Heart right ventricle (tissue), 16 donors: Measurements from ENCODE around the gene FAM72D. TPM values are rescaled to one million over a fixed set of nuclear protein-coding genes. Genes with fewer than 3 reads are reported as not detected.
A peak's percentile ranks its signal among the peaks of the same experiment; 100 is the strongest.
"Not testable (repeated sequence)": the region's sequence is repeated elsewhere in the genome, so short reads cannot be mapped to it uniquely, and the experiment has no call there.

Experiments
- ATAC-seq, 8 donors: fragments of 200-7000 bp; cut with Tn5 transposase; one replicate each; pipeline ENCODE4 v1.9.1; 2020; ENCODE audit warnings: mild to moderate bottlenecking in 8 of 8, moderate library complexity in 8 of 8, moderate number of reproducible peaks in 1 of 8
- DNase-seq, 2 donors: peaks; one replicate each; pipeline ENCODE4 v3.0.0-alpha.2; 2020
- H3K27ac ChIP-seq, 10 donors: fragments of 200-600 bp; sonication (generic) in 2 of 10; one replicate each; pipeline versions ENCODE4 v1.5.0 to v1.8.0; 2020 to 2022; ENCODE audit warnings: mild to moderate bottlenecking in 3 of 10
- H3K27me3 ChIP-seq, 7 donors: fragments of 200-600 bp; one replicate each; pipeline ENCODE4 v1.8.0; 2021 to 2022; ENCODE audit warnings: mild to moderate bottlenecking in 2 of 7
- H3K36me3 ChIP-seq, 9 donors: fragments of 200-600 bp; sonication (generic) in 1 of 9; one replicate each; pipeline versions ENCODE4 v1.5.0 to v1.8.0; 2020 to 2022; ENCODE audit warnings: mild to moderate bottlenecking in 2 of 9
- H3K4me1 ChIP-seq, 9 donors: fragments of 200-600 bp; sonication (generic) in 1 of 9; one replicate each; pipeline versions ENCODE4 v1.5.0 to v1.8.0; 2020 to 2022; ENCODE audit warnings: mild to moderate bottlenecking in 4 of 9
- H3K4me3 ChIP-seq, 10 donors: fragments of 200-600 bp; sonication (generic) in 2 of 10; one replicate each; pipeline versions ENCODE4 v1.5.0 to v1.8.0; 2020 to 2022; ENCODE audit warnings: mild to moderate bottlenecking in 7 of 10, moderate library complexity in 2 of 10
- H3K9me3 ChIP-seq, 11 donors: fragments of 200-600 bp in 10 of 11; sonication (generic) in 2 of 11; one replicate each; pipeline versions ENCODE4 v1.5.0 to v1.8.0; 2013 to 2022; ENCODE audit warnings: mild to moderate bottlenecking in 2 of 11, control low read depth in 1 of 11, moderate library complexity in 1 of 11
- WGBS, 2 donors: extraction: QIAGEN DNeasy Blood & Tissue Kit; methylation state at CpG; one replicate each; pipeline ENCODE4 v1.1.7; 2013; ENCODE audit warnings: inconsistent platforms in 1 of 2; 5-methylcytosine and 5-hydroxymethylcytosine counted together
- intact Hi-C, 10 donors: fragments of 100-400 bp; cut with DNase I; formaldehyde crosslinking; loops; one replicate each; pipeline versions ENCODE4 v1.11.1 to v1.14.2; 2022
- polyA plus RNA-seq, 2 donors: library from polyadenylated mRNA; stranded (reverse); fragments of 200-250 nt; gene quantifications; one replicate each; pipeline ENCODE4 v1.2.3, GENCODE V29; 2013
- total RNA-seq, 10 donors: library from RNA; stranded (reverse); fragmentation: NEBNext Ultra II Directional in 3 of 10; extraction: Animal tissue kit (Norgen Biotek cat#: 25700) in 3 of 10; gene quantifications; one replicate each; pipeline versions ENCODE4 v1.2.1 to v1.2.4, GENCODE V29; 2021 to 2023
- donor health status: Arrhythmogenic right ventricular cardiomyopathy.
- donor health status: ischemic (EF 13 %, LVEDD 7.1; RV severe dilation, severe dysfunction).
- donor health status: healthy with polysubstance abuse.
- donor health status: DM: no; HTN: yes; CAD: no.
- donor health status: DM: no; HTN: no; CAD: no.
- donor health status: ischemic (EF 25% LVEDD 6.9; RV normal size, moderate dysfunction).
- donor health status: ischemic (EF 25% LVEDD 5.7; RV mildly dilated, moderate dysfunction).
- donor health status: healthy.
- donor health status: DM: yes; HTN: yes; CAD: no.
- donor health status: Ischemic cardiomyopathy.
- donor health status: ischemic (EF 35%, LVEDD 5.7; RV mildly dilated, moderate dysfunction).
- donor health status: nonischemic (EF 11% LVEDD 7.7; RV severe dilation, severe dysfunction).
- donor health status: DM: yes; HTN: yes; CAD: no.
- donor health status: PGD.
- donor health status: ischemic (EF 29% LVEDD 5.4; RV normal size, mild dysfunction).
- donor health status: nonischemic (EF 23%, LVEDD 6.1; RV moderate dilation, normal function).

The FAM72D gene
- total and polyA plus RNA-seq, 12 donors = 0.09 to 0.32 (median 0.29) TPM; not detected in 9

- H3K27me3 ChIP-seq, H3K4me1 ChIP-seq, H3K4me3 ChIP-seq, DNase-seq, H3K36me3 ChIP-seq, intact Hi-C loops, H3K9me3 ChIP-seq, H3K27ac ChIP-seq: not testable (repeated sequence)
- peak; percentile 64 to 92 (median 82) for ATAC-seq
- WGBS, 2 donors = 27 to 49% methylated on average over 2 of the region's 5 CpGs
Observed at GRCh38 chr1:145065194-145065826, 30.5 kb upstream of the FAM72D start.

- H3K4me1 ChIP-seq, DNase-seq, intact Hi-C loops, H3K27ac ChIP-seq, H3K4me3 ChIP-seq, H3K9me3 ChIP-seq, H3K27me3 ChIP-seq, H3K36me3 ChIP-seq: not testable (repeated sequence)
- no CpG with 5 or more reads among the region's 10 CpGs for WGBS, 2 donors
- peak in 2 of 8 donors; percentile 47 to 49 for ATAC-seq
Observed at GRCh38 chr1:145066486-145066885, 29.3 kb upstream of the FAM72D start.

- H3K4me3 ChIP-seq, DNase-seq, H3K9me3 ChIP-seq, H3K36me3 ChIP-seq, intact Hi-C loops, H3K27me3 ChIP-seq, H3K4me1 ChIP-seq, ATAC-seq, H3K27ac ChIP-seq: not testable (repeated sequence)
- WGBS, 2 donors = no CpG with 5 or more reads among the region's 6 CpGs
Observed at GRCh38 chr1:145071569-145071968, 24.2 kb upstream of the FAM72D start.

GRCh38 chr1:145074021-145074559 is 21.7 kb upstream of the FAM72D start:
- H3K27me3 ChIP-seq, H3K4me1 ChIP-seq, H3K36me3 ChIP-seq, DNase-seq, intact Hi-C loops, H3K4me3 ChIP-seq, H3K9me3 ChIP-seq, H3K27ac ChIP-seq: not testable (repeated sequence)
- peak in 2 of 8 donors; percentile 26 to 27 for ATAC-seq
- 69 to 81% methylated on average over 2 to 3 of the region's 6 CpGs for WGBS, 2 donors

- ATAC-seq, intact Hi-C loops, H3K4me3 ChIP-seq, H3K4me1 ChIP-seq, H3K36me3 ChIP-seq, H3K27me3 ChIP-seq, H3K27ac ChIP-seq, H3K9me3 ChIP-seq, DNase-seq: not testable (repeated sequence)
- no CpG with 5 or more reads among the region's 3 CpGs for WGBS, 2 donors
Observed at GRCh38 chr1:145076877-145077276, 18.9 kb upstream of the FAM72D start.

- H3K27ac ChIP-seq, H3K4me3 ChIP-seq, H3K9me3 ChIP-seq, H3K4me1 ChIP-seq, H3K27me3 ChIP-seq, DNase-seq, H3K36me3 ChIP-seq, intact Hi-C loops: not testable (repeated sequence)
- peak in 3 of 8 donors; percentile 44 to 84 (median 77) for ATAC-seq
- no CpG with 5 or more reads among the region's 11 CpGs for WGBS, 2 donors
Observed at GRCh38 chr1:145077872-145078786, 17.6 kb upstream of the FAM72D start.

- H3K4me3 ChIP-seq, intact Hi-C loops, DNase-seq, H3K4me1 ChIP-seq, H3K9me3 ChIP-seq, H3K36me3 ChIP-seq, H3K27ac ChIP-seq, ATAC-seq, H3K27me3 ChIP-seq: not testable (repeated sequence)
- no CpG with 5 or more reads among the region's 5 CpGs for WGBS, 2 donors
Observed at GRCh38 chr1:145078787-145079370, 16.9 kb upstream of the FAM72D start.

- DNase-seq, H3K4me3 ChIP-seq, H3K27me3 ChIP-seq, intact Hi-C loops, H3K27ac ChIP-seq, H3K4me1 ChIP-seq, H3K9me3 ChIP-seq, H3K36me3 ChIP-seq: not testable (repeated sequence)
- WGBS, 2 donors = 55 to 67% methylated on average over 2 of the region's 2 CpGs
- peak in 2 of 8 donors; percentile 36 to 66 for ATAC-seq
Observed at GRCh38 chr1:145079737-145080136, 16.0 kb upstream of the FAM72D start.

GRCh38 chr1:145080193-145080592 is 15.6 kb upstream of the FAM72D start:
- H3K27me3 ChIP-seq, H3K9me3 ChIP-seq, H3K4me3 ChIP-seq, ATAC-seq, H3K27ac ChIP-seq, H3K36me3 ChIP-seq, intact Hi-C loops, H3K4me1 ChIP-seq, DNase-seq: not testable (repeated sequence)
- WGBS, 2 donors = 55 to 74% methylated on average over 2 of the region's 3 CpGs

GRCh38 chr1:145082483-145083255 is 13.1 kb upstream of the FAM72D start:
- H3K4me1 ChIP-seq, H3K27ac ChIP-seq, H3K9me3 ChIP-seq, DNase-seq, H3K4me3 ChIP-seq, intact Hi-C loops, H3K36me3 ChIP-seq, ATAC-seq, H3K27me3 ChIP-seq: not testable (repeated sequence)
- 94 to 98% methylated on average over 3 of the region's 7 CpGs for WGBS, 2 donors
